Astrocyte (in vitro differentiated cells and primary cell): ENCODE data around the gene TIAM2. TPM values are rescaled to one million over a fixed set of nuclear protein-coding genes. Genes with fewer than 3 reads are reported as not detected.
A peak's percentile ranks its signal among the peaks of the same experiment; 100 is the strongest.

Experiments
- DNase-seq: peaks from one replicate; pipeline ENCODE4 v3.0.0-alpha.2; 2010; ENCODE audit warnings: low read depth
- FAIRE-seq: peaks from 2 replicates; lab custom pipeline; 2011; peaks lifted over from hg19 to GRCh38; lab: Jason Lieb, UNC
- H2AFZ ChIP-seq: 2 replicates; pipeline ENCODE4 v1.6.0; 2012; ENCODE audit warnings: low read depth, low read length, inconsistent platforms
- H3K27ac ChIP-seq: 2 replicates; pipeline ENCODE4 v1.5.1; 2011; ENCODE audit warnings: low read depth, low read length, inconsistent platforms
- H3K27me3 ChIP-seq: 2 replicates; pipeline ENCODE4 v1.6.0; 2011; ENCODE audit warnings: low read length, inconsistent platforms; ENCODE audit not compliant: insufficient read depth
- H3K36me3 ChIP-seq: 2 replicates; pipeline ENCODE4 v1.5.1; 2011; ENCODE audit warnings: low read length, inconsistent platforms; ENCODE audit not compliant: insufficient read depth
- H3K4me1 ChIP-seq: 2 replicates; pipeline ENCODE4 v1.5.1; 2011; ENCODE audit warnings: low read length, inconsistent platforms; ENCODE audit not compliant: insufficient read depth
- H3K4me2 ChIP-seq: 2 replicates; pipeline ENCODE4 v1.6.0; 2012; ENCODE audit warnings: low read length, inconsistent platforms
- H3K4me3 ChIP-seq: 2 replicates; pipeline ENCODE4 v1.5.1; 2011; ENCODE audit warnings: low read depth, mild to moderate bottlenecking, low read length, inconsistent platforms; ENCODE audit not compliant: insufficient read depth
- H3K79me2 ChIP-seq: 2 replicates; pipeline ENCODE4 v1.6.0; 2012; ENCODE audit warnings: mild to moderate bottlenecking, low read length, inconsistent platforms; ENCODE audit not compliant: insufficient read depth
- H3K9ac ChIP-seq: 2 replicates; pipeline ENCODE4 v1.6.0; 2012; ENCODE audit warnings: mild to moderate bottlenecking, low read length, inconsistent platforms
- H3K9me3 ChIP-seq: 2 replicates; pipeline ENCODE4 v1.5.1; 2012; ENCODE audit warnings: low read depth, mild to moderate bottlenecking, low read length, inconsistent platforms; ENCODE audit not compliant: insufficient read depth
- H4K20me1 ChIP-seq: 2 replicates; pipeline ENCODE4 v1.6.0; 2012; ENCODE audit warnings: low read length, inconsistent platforms; ENCODE audit not compliant: insufficient read depth
- H3K27ac Mint-ChIP-seq: one replicate; pipeline ENCODE4 v1.8.0; 2021; ENCODE audit warnings: mild to moderate bottlenecking, mixed read lengths; ENCODE audit not compliant: unreplicated experiment
- H3K27me3 Mint-ChIP-seq: one replicate; pipeline ENCODE4 v1.8.0; 2021; ENCODE audit warnings: low read depth, mixed read lengths; ENCODE audit not compliant: unreplicated experiment
- H3K36me3 Mint-ChIP-seq: one replicate; pipeline ENCODE4 v1.8.0; 2021; ENCODE audit warnings: low read depth, mixed read lengths; ENCODE audit not compliant: unreplicated experiment
- H3K4me1 Mint-ChIP-seq: one replicate; pipeline ENCODE4 v1.8.0; 2021; ENCODE audit warnings: low read depth, mixed read lengths; ENCODE audit not compliant: unreplicated experiment
- H3K4me3 Mint-ChIP-seq: one replicate; pipeline ENCODE4 v1.8.0; 2021; ENCODE audit warnings: mild to moderate bottlenecking, moderate library complexity, mixed read lengths; ENCODE audit not compliant: unreplicated experiment
- H3K9me3 Mint-ChIP-seq: one replicate; pipeline ENCODE4 v1.8.0; 2021; ENCODE audit warnings: mild to moderate bottlenecking, mixed read lengths; ENCODE audit not compliant: unreplicated experiment
- CTCF ChIP-seq: IDR thresholded peaks from 2 replicates; pipeline ENCODE4 v1.5.1; 2011; ENCODE audit warnings: low read depth, mild to moderate bottlenecking, inconsistent platforms, low read length, moderate library complexity; ENCODE audit not compliant: insufficient read depth
- EZH2 ChIP-seq: IDR thresholded peaks from 2 replicates; pipeline ENCODE4 v1.6.1; 2012; ENCODE audit warnings: mild to moderate bottlenecking, low read length, inconsistent platforms; ENCODE audit not compliant: insufficient read depth
- total RNA-seq: library from RNA; stranded (reverse); gene quantifications from 2 replicates; pipeline ENCODE4 v1.2.1, GENCODE V29; 2021

Gene TIAM2
- total RNA-seq, 1 donor from 2014 or later: 23.6 TPM

DNA sequence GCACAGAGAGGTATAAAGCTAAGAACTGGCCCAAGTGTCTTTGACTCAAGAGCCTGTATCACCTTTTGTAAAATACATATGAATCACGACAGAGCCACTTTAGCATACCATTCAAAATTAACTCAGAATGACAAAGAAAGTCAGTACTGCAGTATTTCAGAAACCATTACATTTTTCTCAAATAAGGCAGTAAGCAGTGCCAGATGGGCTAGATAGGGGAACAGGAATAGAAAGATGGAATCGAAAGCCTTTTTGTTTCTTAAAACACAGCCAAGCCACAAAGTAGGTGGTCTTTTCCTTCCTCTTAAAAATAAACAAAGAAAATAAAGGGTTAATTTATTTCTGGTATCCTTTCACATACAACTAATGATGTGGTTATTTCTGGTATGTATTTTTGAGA lies 279.0 kb downstream of the TIAM2 start:
- Histone ChIP-seq H3K4me2 (peak overlapping the region; percentile 61), H3K36me3 (peaks cover 2% of the 10 kb centered on the region), H3K4me3 (no peak overlapping the region), H3K4me1 (peaks cover 34% of the 10 kb centered on the region), H3K79me2 (no peaks in the 10 kb centered on the region), H3K9ac (peak overlapping the region; percentile 32), H3K27me3 (no peaks in the 10 kb centered on the region), H3K9me3 (no peaks in the 10 kb centered on the region), H2AFZ (no peak overlapping the region), H3K27ac (peak overlapping the region; percentile 70), H4K20me1 (no peaks in the 10 kb centered on the region)
- Mint-ChIP-seq H3K9me3 (no peaks in the 10 kb centered on the region), H3K36me3 (no peaks in the 10 kb centered on the region), H3K4me1 (peaks cover 20% of the 10 kb centered on the region), H3K27me3 (no peaks in the 10 kb centered on the region), H3K27ac (peak overlapping the region; percentile 81), H3K4me3 (no peak overlapping the region)
- DNase-seq (peak; percentile 62), FAIRE-seq (no peak)
- TF ChIP-seq CTCF: no peak
- no peak for TF ChIP-seq EZH2

- Histone ChIP-seq H3K36me3 (peaks cover 2% of the 10 kb centered on the region), H3K9ac (peak overlapping the region; percentile 32)
- peaks cover 20% of the 10 kb centered on the region for H3K4me1 Mint-ChIP-seq
Observed at GRCh38 chr6:155274533-155274932, 279.4 kb downstream of the TIAM2 start.

More at GRCh38 chr6:155274533-155274932, 279.4 kb downstream of the TIAM2 start:
- H3K9me3 Mint-ChIP-seq: no peaks in the 10 kb centered on the region
- H4K20me1 ChIP-seq: no peaks in the 10 kb centered on the region
- no peak overlapping the region for H3K4me3 ChIP-seq
- H3K27me3 Mint-ChIP-seq: no peaks in the 10 kb centered on the region
- H3K79me2 ChIP-seq: no peaks in the 10 kb centered on the region
- no peaks in the 10 kb centered on the region for H3K36me3 Mint-ChIP-seq
- no peak overlapping the region for H2AFZ ChIP-seq
- H3K27ac Mint-ChIP-seq: no peak overlapping the region
- no peaks in the 10 kb centered on the region for H3K9me3 ChIP-seq
- H3K27ac ChIP-seq: peak overlapping the region; percentile 70
- no peak overlapping the region for H3K4me3 Mint-ChIP-seq
- TF ChIP-seq CTCF: no peak
- no peak for TF ChIP-seq EZH2
- peak overlapping the region; percentile 61 for H3K4me2 ChIP-seq
- H3K27me3 ChIP-seq: no peaks in the 10 kb centered on the region
- DNase-seq (peak; percentile 73), FAIRE-seq (peak; percentile 66)
- H3K4me1 ChIP-seq: peaks cover 34% of the 10 kb centered on the region
